Measurements from ENCODE around the gene WFIKKN1.
A peak's percentile ranks its signal among the peaks of the same experiment; 100 is the strongest.

Gene WFIKKN1

DNA sequence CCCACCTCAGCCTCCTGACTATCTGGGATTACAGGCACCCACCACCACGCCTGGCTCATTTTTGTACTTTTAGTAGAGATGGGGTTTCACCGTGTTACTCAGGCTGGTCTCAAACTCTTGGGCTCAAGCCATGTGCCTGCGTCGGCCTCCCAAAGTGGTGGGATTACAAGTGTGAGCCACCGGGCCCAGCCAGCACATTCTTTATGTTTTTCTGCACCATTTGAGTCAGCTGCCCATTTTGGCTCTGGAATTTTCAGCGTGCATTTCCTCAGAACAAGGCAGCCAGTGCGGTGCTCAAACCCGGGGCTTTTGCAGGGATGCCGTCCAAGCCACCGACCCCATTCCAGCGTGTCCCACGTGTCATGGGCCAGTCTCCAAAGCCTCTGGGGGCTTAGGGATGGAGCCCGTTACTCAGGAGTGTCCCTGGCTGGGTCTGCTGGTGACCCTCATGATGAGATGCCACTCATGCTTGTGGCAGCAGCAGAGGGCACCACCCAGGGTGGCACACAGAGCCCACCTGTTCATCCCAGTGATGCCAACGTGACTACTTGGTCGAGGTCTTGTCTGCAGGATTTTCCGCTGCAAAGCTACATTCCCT is 44.6 kb upstream of the WFIKKN1 start:
- TF ChIP-seq, protein P1, sequence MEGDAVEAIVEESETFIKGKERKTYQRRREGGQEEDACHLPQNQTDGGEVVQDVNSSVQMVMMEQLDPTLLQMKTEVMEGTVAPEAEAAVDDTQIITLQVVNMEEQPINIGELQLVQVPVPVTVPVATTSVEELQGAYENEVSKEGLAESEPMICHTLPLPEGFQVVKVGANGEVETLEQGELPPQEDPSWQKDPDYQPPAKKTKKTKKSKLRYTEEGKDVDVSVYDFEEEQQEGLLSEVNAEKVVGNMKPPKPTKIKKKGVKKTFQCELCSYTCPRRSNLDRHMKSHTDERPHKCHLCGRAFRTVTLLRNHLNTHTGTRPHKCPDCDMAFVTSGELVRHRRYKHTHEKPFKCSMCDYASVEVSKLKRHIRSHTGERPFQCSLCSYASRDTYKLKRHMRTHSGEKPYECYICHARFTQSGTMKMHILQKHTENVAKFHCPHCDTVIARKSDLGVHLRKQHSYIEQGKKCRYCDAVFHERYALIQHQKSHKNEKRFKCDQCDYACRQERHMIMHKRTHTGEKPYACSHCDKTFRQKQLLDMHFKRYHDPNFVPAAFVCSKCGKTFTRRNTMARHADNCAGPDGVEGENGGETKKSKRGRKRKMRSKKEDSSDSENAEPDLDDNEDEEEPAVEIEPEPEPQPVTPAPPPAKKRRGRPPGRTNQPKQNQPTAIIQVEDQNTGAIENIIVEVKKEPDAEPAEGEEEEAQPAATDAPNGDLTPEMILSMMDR (conservative IDR thresholded peaks at IDR 0.05; ENCODE audit: low read depth): no peak
- ChIA-PET CTCF (no interaction called here), POLR2A (ENCODE audit: low non-redundant PET) (interaction anchor here (0.7 kb wide), 1 partner anchor 56 kb away, joined by 3 read pairs; no protein-coding TSS in a partner anchor)
- no peak for DNase-seq (ENCODE audit: low spot score)
- H3K27ac ChIP-seq: peak overlapping the region; percentile 98

DNA sequence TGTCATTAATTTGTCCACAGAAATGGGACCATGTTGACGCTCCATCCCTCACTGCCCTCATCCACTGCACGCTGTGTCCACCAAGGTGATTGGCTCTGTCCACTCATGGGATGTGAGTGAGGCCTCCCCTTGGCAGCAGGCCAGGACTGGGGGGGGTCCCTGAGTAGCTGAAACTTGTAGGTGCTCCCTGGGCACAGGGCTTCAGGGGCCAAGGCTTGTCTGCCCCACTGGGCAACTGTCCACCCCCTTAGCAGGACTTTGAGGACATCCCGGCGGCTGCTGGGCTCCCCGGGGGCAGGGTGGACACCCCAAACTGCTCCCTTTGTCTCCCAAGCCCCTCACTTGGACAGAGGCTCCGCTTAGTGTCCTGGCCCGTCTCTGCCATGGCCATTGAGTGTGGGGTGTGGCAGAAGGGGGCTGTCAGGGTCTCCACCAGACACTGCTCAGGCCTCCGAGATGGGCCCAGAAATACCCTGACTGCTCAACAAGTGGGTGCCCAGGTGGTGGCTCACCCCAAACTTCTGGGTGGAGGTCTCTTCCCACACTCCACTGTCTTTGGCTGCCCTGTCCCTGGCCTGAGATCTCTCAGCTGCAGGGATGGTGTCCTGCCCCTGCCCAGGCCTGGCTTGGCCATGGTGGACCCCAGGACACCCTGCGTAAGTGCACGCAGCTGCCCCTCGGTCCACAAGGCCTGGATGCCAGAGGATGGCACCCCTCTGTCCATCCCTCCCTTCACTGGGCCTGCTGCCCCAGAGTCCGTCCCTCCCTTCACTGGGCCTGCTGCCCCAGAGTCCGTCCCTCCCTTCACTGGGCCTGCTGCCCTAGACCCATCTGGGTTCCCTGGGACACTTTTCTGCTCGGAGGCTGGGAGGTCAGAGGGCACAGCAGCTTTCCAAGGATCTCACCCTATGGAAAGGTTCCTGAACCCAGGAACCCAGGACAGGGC is 43.9 kb upstream of the WFIKKN1 start:
- POLR2A ChIA-PET (ENCODE audit: low non-redundant PET): interaction anchor here (0.7 kb wide), 1 partner anchor 56 kb away, joined by 3 read pairs; no protein-coding TSS in a partner anchor
- CTCF ChIA-PET: no interaction called here
- H3K27ac ChIP-seq: peak overlapping the region; percentile 98
- no peak for DNase-seq (ENCODE audit: low spot score)
- TF ChIP-seq, protein P1 (conservative IDR thresholded peaks at IDR 0.05; ENCODE audit: low read depth): no peak

DNA sequence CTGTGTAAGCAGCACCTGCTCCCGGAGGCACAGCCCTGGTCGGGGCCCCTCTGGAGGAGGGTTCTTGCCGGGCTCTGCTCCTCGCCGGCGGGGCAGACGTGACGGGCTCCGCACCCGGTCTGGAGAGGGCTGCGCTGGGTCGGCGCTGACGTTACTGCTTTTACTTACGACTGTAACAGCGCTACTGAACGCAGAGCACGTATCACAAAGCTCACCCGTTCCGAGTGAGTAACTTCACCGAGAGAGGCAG is 42.2 kb upstream of the WFIKKN1 start:
- ChIA-PET POLR2A (ENCODE audit: low non-redundant PET) (no interaction called here), CTCF (no interaction called here)
- peak overlapping the region; percentile 98 for H3K27ac ChIP-seq
- TF ChIP-seq, protein P1 (conservative IDR thresholded peaks at IDR 0.05; ENCODE audit: low read depth): no peak
- no peak for DNase-seq (ENCODE audit: low spot score)

DNA sequence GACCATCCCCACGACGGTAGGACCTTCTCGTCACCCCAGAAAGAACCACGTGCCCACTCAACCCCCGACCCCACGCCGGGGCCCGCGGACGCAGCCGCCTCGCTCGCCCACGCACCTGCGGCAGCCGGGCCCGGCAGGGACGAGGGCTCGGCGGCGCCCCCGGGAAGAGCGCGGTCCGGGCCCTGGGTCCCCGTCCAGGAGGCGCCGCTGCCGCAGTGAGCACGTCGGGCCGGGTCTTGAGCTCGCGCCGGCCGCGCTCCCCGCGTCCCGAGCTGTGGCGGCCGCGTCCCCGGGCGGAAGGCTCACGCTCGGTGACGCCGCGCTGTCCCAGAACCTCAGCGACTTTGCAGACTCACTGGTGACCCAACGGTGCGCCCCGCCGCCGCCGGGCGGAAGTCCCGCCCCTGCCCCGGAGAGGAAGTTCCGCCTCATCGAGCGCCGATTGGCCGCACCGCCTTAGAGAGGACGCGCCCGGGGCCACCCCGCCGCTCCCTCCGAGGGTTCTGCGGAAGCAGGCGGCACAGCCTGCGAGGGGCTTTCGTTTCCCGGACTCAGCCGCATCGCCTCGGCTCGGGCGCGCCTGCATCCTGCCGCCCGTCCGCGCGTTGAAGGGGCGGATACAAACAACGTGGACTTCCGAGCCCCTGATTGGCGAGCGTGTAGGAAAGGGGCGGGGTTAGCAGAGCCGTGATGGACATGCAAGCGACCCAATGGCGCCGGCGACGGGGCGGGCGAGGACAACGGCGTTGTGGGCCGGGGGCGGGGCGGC is 41.7 kb upstream of the WFIKKN1 start:
- CTCF ChIA-PET: no interaction called here
- peak overlapping the region; percentile 98 for H3K27ac ChIP-seq
- DNase-seq (ENCODE audit: low spot score): peak; percentile 92
- TF ChIP-seq, protein P1 (conservative IDR thresholded peaks at IDR 0.05; ENCODE audit: low read depth): no peak
- POLR2A ChIA-PET (ENCODE audit: low non-redundant PET): no interaction called here

DNA sequence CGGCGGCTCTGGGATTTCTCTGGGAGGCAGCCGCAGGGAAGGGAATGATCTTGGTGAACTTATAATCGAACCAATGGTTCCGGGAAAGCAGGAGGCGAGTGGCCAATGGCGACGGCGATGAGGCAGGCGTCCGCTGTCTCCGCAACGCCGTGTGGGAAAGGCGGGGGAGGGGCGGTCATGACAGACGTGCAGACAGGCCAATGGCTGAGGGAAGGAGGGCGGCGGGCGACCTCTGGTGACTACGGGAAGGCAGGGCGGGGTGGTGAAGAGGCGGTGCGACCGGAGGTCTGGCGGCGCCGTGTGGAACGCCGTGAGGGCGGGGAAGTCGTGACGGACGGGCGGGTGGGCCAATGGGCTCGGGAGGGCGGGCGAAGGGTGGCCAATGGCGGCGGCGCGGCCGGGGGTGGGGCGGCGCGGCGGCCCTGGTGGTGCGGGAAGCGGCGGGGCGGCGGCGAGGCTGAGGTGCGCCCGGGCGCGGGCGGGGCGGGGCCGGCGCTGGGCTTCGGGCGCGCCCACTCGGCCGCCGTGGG is 41.1 kb upstream of the WFIKKN1 start, which contains the start of gene RAB40C:
Gene RAB40C (plus strand): TSS at position 409 of the 530 bp plus-strand sequence. CDS start 226 bp downstream, outside the sequence.
- peak within 1 kb of the TSS; percentile 98 for H3K27ac ChIP-seq

More for the DNA sequence above, 41.1 kb upstream of the WFIKKN1 start, which contains the start of gene RAB40C:
- POLR2A ChIA-PET (ENCODE audit: low non-redundant PET): no interaction called here
- CTCF ChIA-PET: no interaction called here
- peak; percentile 99 for DNase-seq (ENCODE audit: low spot score)
- TF ChIP-seq, protein P1 (conservative IDR thresholded peaks at IDR 0.05; ENCODE audit: low read depth): no peak

Data from RWPE1 (cell line).